ENCODE data around the gene C3orf18. TPM values are rescaled to one million over a fixed set of nuclear protein-coding genes. Genes with fewer than 3 reads are reported as not detected.

C3orf18 gene
- 4.5 and 5.9 TPM in 2 replicates for total RNA-seq

DNA sequence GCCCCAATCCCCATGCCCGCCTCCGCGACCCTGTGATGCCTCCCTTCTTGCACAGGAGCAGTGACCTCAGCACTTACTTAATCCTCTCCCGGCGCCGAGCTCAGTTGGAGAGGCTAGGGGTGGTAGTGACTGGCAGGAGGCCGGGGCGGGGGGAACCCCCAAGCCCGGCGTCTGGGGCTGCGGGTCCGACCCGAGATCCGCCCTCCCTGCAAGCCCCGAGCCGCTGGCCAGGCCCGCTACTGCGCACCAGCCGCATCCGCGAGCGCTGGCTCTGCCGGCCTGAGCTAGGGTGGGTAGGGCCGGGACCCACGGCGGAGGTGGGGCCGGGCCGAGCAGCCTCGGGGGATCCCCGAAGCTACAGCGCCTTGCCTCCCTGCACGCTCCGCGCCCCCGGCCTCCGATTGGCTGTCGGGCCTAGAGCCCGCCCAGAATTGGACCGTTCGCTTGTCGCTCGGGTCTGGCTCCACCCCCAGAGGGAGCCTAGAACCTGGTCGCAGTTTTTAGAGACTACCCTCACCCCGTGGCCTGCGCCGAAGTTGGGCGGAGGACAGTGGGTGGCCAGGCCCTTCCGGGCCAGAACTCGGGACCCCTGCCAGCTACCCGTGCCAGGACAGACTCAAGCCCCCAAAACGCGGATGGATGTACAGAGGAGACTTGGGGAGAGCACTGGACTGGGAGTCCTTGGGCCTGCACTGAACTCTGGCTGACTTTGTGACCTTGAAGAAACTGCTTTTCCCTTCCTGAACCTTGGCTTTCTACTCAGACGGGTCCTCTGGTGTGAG lies at the start of gene C3orf18:
Gene C3orf18, minus strand, starts transcription at position 362 of the 782 bp plus-strand sequence. CDS start 2,048 bp downstream, outside the sequence.
- peak; percentile 77 for ATAC-seq (ENCODE audit: low read depth)
- ChIA-PET CTCF (interaction anchor here (0.6 to 9.9 kb wide), 5 partner anchors 14 to 45 kb away, joined by 3 to 245 read pairs (median 4); partner anchors contain the start of genes CISH and MAPKAPK3), POLR2A (interaction anchor here (0.7 to 6.9 kb wide), 15 partner anchors 22 to 1711 kb away, joined by 3 to 125 read pairs (median 5); partner anchors contain the start of genes CISH, CYB561D2, DCAF1 and HYAL3)
- TF ChIP-seq, protein P1, sequence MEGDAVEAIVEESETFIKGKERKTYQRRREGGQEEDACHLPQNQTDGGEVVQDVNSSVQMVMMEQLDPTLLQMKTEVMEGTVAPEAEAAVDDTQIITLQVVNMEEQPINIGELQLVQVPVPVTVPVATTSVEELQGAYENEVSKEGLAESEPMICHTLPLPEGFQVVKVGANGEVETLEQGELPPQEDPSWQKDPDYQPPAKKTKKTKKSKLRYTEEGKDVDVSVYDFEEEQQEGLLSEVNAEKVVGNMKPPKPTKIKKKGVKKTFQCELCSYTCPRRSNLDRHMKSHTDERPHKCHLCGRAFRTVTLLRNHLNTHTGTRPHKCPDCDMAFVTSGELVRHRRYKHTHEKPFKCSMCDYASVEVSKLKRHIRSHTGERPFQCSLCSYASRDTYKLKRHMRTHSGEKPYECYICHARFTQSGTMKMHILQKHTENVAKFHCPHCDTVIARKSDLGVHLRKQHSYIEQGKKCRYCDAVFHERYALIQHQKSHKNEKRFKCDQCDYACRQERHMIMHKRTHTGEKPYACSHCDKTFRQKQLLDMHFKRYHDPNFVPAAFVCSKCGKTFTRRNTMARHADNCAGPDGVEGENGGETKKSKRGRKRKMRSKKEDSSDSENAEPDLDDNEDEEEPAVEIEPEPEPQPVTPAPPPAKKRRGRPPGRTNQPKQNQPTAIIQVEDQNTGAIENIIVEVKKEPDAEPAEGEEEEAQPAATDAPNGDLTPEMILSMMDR (IDR thresholded peaks at IDR 0.05): no peak
- H3K36me3 Mint-ChIP-seq (ENCODE audit: low read depth): peaks cover 10% of the 10 kb centered on the region
- H3K27ac Mint-ChIP-seq: peak within 1 kb of the TSS; percentile 93
- peak within 1 kb of the TSS; percentile 97 for H3K4me3 Mint-ChIP-seq
- H3K27me3 Mint-ChIP-seq: no peaks in the 10 kb centered on the region
- no peaks in the 10 kb centered on the region for H3K9me3 Mint-ChIP-seq
- DNase-seq: peak; percentile 92
- peaks cover 34% of the 10 kb centered on the region for H3K4me1 Mint-ChIP-seq
- intact Hi-C loops (cut with micrococcal nuclease): loop anchor here (1.0 to 5.0 kb wide), 5 partner anchors 209 to 1119 kb away; partner anchors contain the start of genes HYAL3, MANF, NAA80 and TEX264

DNA sequence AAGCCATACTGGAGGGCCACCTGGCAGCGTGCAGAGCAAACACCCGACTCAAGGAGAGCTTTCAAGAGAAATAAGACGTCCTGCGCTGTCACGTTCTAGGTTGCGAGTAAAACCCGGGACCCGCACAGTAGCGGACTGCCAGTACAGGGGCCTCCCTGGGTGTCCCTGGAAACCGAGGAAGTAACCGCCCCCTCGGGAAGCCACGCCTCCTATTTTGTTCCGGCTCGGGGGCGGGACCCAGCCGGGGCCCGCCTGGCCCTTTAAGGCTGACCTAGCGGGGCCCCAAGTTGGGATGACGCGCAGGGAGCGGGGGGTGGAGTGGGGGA lies 49.2 kb upstream of the C3orf18 start:
- intact Hi-C loops (cut with micrococcal nuclease): loop anchor here (1.0 to 10.0 kb wide), 16 partner anchors 36 to 1536 kb away; partner anchors contain the start of genes ABHD14A, ABHD14B, CYB561D2 and DCAF1
- ChIA-PET POLR2A (interaction anchor here (0.8 to 3.4 kb wide), 10 partner anchors 12 to 883 kb away, joined by 3 to 45 read pairs (median 3); partner anchors contain the start of genes C3orf18, DCAF1, HEMK1 and MANF), CTCF (interaction anchor here (1.0 to 8.1 kb wide), 14 partner anchors 26 to 1065 kb away, joined by 3 to 245 read pairs (median 10); partner anchors contain the start of genes C3orf18, HEMK1 and MANF)
- Mint-ChIP-seq H3K27ac (peak overlapping the region; percentile 88), H3K9me3 (no peaks in the 10 kb centered on the region), H3K36me3 (ENCODE audit: low read depth) (peaks cover 10% of the 10 kb centered on the region), H3K4me3 (peak overlapping the region; percentile 91), H3K4me1 (peaks cover 55% of the 10 kb centered on the region), H3K27me3 (no peaks in the 10 kb centered on the region)
- DNase-seq (peak; percentile 94), ATAC-seq (ENCODE audit: low read depth) (peak; percentile 74)
- TF ChIP-seq, protein P1 (IDR thresholded peaks at IDR 0.05): no peak

DNA sequence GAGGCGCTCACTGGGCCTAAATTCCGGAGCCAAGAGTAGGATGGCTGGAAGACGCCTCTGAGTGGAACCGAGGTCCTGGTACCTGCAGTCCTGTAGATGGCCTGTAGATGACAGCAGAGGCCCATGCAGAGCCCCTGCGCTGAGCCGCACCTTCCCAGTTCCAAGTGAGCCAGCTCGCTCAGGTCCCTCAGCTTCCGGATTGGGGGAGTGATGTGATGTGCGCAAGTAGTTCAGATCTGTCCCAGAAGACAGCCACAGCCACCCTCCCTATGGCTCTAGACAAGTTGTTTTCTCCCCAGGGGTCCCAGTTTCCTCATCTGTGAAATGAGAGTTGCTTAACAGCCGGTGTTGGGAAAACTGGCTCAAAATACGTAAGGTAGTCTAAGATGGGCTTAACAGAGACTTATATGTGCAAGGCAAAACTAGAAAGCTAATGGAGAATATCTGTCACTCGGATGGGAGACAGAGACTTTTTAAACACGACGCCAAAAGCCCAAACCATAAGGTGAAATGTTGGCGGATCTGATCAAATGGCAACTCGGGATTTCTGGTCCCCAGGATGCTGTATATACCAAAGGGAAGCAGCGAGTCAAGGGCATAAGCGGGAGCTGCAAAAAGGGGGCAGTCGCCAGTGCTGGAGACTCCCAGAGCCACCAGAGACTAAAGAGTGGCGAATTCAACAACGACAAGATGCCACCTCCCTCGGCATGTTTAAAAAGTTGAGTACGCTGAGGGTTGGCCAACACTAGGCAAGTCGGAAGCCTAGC lies 48.6 kb upstream of the C3orf18 start:
- intact Hi-C loops (cut with micrococcal nuclease): loop anchor here (1.0 to 10.0 kb wide), 16 partner anchors 36 to 1536 kb away; partner anchors contain the start of genes ABHD14A, ABHD14B, CYB561D2 and DCAF1
- Mint-ChIP-seq H3K9me3 (no peaks in the 10 kb centered on the region), H3K27ac (peak overlapping the region; percentile 88), H3K36me3 (ENCODE audit: low read depth) (peaks cover 10% of the 10 kb centered on the region), H3K27me3 (no peaks in the 10 kb centered on the region), H3K4me1 (peaks cover 59% of the 10 kb centered on the region), H3K4me3 (peak overlapping the region; percentile 91)
- peak; percentile 49 for ATAC-seq (ENCODE audit: low read depth)
- ChIA-PET CTCF (interaction anchor here (0.6 to 8.1 kb wide), 29 partner anchors 10 to 1538 kb away, joined by 3 to 245 read pairs (median 5); partner anchors contain the start of genes C3orf18, HEMK1, MANF and POC1A), POLR2A (interaction anchor here (0.6 to 3.4 kb wide), 13 partner anchors 13 to 884 kb away, joined by 3 to 45 read pairs (median 4); partner anchors contain the start of genes C3orf18, DCAF1, HEMK1 and MANF)
- TF ChIP-seq, protein P1 (IDR thresholded peaks at IDR 0.05): peak; percentile 77
- DNase-seq: peak; percentile 70

DNA sequence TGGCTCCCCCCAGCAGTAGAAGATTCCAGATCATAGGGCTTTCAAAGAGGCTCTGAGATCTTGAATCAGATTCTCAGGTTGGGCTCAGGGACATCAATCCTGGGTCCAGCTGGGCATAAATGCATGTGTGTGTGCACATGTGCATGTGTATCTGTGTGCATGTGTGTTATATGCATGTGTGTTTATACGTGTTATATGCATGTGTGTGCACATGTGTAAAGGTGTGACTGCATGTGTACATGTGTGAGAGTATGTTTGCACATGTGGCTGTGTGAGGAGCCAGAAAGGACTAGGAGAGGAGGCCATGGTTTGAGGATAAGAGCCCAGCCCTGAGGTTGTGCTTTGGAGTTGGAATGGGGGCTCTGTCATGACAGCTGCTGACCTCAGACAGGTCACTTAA lies 47.6 kb upstream of the C3orf18 start:
- no peaks in the 10 kb centered on the region for H3K27me3 Mint-ChIP-seq
- intact Hi-C loops (cut with micrococcal nuclease): loop anchor here (5.0 to 10.0 kb wide), 4 partner anchors 357 to 1537 kb away; partner anchors contain the start of genes ABHD14A, ABHD14B and POC1A
- H3K4me3 Mint-ChIP-seq: no peak overlapping the region
- no peak for DNase-seq
- ChIA-PET CTCF (interaction anchor here (1.1 to 8.1 kb wide), 20 partner anchors 11 to 1539 kb away, joined by 3 to 245 read pairs (median 6); partner anchors contain the start of genes C3orf18, HEMK1, MANF and POC1A), POLR2A (interaction anchor here (1.0 to 3.4 kb wide), 2 partner anchors 46 to 268 kb away, joined by 4 to 45 read pairs; partner anchors contain the start of gene HEMK1)
- no peak overlapping the region for H3K27ac Mint-ChIP-seq
- H3K4me1 Mint-ChIP-seq: peaks cover 61% of the 10 kb centered on the region
- peaks cover 5% of the 10 kb centered on the region for H3K36me3 Mint-ChIP-seq (ENCODE audit: low read depth)
- ATAC-seq (ENCODE audit: low read depth): no peak
- no peaks in the 10 kb centered on the region for H3K9me3 Mint-ChIP-seq
- TF ChIP-seq, protein P1 (IDR thresholded peaks at IDR 0.05): no peak

Measured in activated B cell treated with CpG ODN at 0.5 μM for 24 hours (primary cell).